GM10266 (cell line): Measurements from ENCODE around the gene CPTP.
A peak's percentile ranks its signal among the peaks of the same experiment; 100 is the strongest.

ENCODE experiments used
- DNase-seq: peaks from one replicate; pipeline ENCODE4 v3.0.0; 2012; ENCODE audit errors: extremely low spot score
- TF ChIP-seq, protein P1 (sequence below): IDR thresholded peaks from 2 replicates; pipeline ENCODE4 v1.5.1; 2012; ENCODE audit warnings: mild to moderate bottlenecking, low read depth; ENCODE audit not compliant: control insufficient read depth, insufficient read depth; ENCODE audit errors: missing control alignments

The CPTP gene

DNA sequence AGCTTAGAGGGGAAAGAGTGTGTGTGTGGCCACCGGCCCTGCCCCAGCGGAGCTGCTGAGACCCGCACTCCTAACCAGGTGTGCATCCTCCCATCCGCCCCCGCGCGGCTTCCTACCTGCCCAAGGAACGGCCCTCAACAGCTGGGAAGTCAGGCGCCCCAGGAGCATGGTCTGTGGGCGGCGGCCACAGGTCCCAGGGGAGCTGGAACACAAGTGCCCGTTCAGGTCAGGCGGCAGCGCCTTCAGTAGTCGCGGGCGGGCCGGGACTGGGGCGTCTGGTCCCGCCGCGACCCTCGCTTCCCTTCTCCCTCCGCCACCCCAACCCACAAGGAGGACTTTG lies 50.0 kb downstream of the CPTP start:
- TF ChIP-seq, protein P1, sequence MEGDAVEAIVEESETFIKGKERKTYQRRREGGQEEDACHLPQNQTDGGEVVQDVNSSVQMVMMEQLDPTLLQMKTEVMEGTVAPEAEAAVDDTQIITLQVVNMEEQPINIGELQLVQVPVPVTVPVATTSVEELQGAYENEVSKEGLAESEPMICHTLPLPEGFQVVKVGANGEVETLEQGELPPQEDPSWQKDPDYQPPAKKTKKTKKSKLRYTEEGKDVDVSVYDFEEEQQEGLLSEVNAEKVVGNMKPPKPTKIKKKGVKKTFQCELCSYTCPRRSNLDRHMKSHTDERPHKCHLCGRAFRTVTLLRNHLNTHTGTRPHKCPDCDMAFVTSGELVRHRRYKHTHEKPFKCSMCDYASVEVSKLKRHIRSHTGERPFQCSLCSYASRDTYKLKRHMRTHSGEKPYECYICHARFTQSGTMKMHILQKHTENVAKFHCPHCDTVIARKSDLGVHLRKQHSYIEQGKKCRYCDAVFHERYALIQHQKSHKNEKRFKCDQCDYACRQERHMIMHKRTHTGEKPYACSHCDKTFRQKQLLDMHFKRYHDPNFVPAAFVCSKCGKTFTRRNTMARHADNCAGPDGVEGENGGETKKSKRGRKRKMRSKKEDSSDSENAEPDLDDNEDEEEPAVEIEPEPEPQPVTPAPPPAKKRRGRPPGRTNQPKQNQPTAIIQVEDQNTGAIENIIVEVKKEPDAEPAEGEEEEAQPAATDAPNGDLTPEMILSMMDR, result no peak
- DNase-seq, result no peak

DNA sequence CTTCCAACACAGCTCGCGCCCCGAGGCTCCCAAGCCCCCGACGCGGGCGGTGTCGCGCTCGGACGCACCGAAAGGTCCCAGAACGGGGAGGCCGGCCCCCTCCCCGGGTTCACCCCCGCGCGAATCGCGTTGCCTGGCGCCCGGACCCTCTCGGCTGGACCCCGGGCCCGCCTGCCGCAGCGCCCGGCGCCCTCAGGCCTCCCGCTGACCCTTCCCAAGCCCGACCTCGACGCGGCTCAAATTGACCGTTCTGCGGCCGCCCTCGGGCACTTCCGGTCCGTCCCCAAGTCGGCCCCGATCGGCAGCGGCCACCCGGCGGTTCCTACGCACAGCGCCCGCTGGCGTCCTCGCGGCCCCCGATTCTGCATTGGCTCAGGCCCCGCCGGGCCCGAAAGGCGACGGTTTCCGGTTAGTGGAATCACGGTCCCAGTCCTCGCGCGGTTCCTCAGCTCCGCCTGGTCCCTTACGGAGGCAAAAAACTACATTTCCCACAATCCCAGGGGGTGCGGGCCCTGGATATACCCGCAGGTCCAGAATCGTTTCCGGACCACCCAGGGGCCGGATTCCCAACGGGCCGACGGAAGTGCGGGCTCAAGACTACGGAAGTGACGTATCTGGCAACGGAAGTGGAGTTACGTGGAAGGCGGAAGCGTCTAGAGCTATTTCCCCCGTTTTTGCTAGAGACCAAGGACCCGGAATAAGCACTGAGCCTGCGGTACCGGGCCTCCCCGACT lies 50.5 kb downstream of the CPTP start, which contains the start of gene AURKAIP1:
TSS of gene AURKAIP1 (minus strand) at position 279 of the 734 bp plus-strand sequence. CDS start 451 bp downstream, outside the sequence.
- DNase-seq, result peak; percentile 99
- TF ChIP-seq, protein P1, result peak; percentile 38

- no peak for DNase-seq
- TF ChIP-seq, protein P1, result no peak
Observed at GRCh38 chr1:1376551-1377226, 52.1 kb downstream of the CPTP start.

- DNase-seq, result no peak
- TF ChIP-seq, protein P1, result no peak
Observed at GRCh38 chr1:1377540-1378205, 53.1 kb downstream of the CPTP start.
